ENCODE data around the gene ITIH5. TPM values are rescaled to one million over a fixed set of nuclear protein-coding genes. Genes with fewer than 3 reads are reported as not detected.
"Not testable (repeated sequence)": the region's sequence is repeated elsewhere in the genome, so short reads cannot be mapped to it uniquely, and the experiment has no call there.

Gene ITIH5
- total RNA-seq (1.2 TPM), polyA plus RNA-seq (1.8 TPM)
- long read RNA-seq, donor 1: 0 reads
- long read RNA-seq, donor 2: 0 reads
- long read RNA-seq, donor 3: 0 reads
- long read RNA-seq, donor 4: 0 reads
- long read RNA-seq, donor 5: 0 reads
- long read RNA-seq, donor 6: 0 reads
- long read RNA-seq, donor 7: 0 reads
- long read RNA-seq, donor 8, full-length matches to known transcripts: 1 of 1 reads
- long read RNA-seq, donor 8, partial matches to known transcripts: 0 of 1 reads
- long read RNA-seq, donor 8, other reads (novel, unspliced or antisense): 0 of 1 reads
- long read RNA-seq, donor 9: 0 reads
- long read RNA-seq, donor 10: 0 reads

- H3K4me1 ChIP-seq (ENCODE audit: control insufficient read depth in 2 of 2, insufficient read depth in 2 of 2, low read length in 2 of 2): peaks cover 4 to 8% of the 10 kb centered on the region in 2 donors
- H3K27ac ChIP-seq (ENCODE audit: low read depth in 1 of 2, low read length in 1 of 2): no peak within 1 kb of the TSS
- H3K36me3 ChIP-seq (ENCODE audit: control insufficient read depth in 2 of 2, insufficient read depth in 2 of 2, low read length in 1 of 2): no peaks in the 10 kb centered on the region
- no peaks in the 10 kb centered on the region for H3K9me3 ChIP-seq (ENCODE audit: control insufficient read depth in 2 of 2, insufficient read depth in 1 of 2, low read length in 1 of 2)
- 2% methylated on average over 54 of the region's 54 CpGs for WGBS
- no peak for DNase-seq (ENCODE audit: low read depth in 6 of 9, low spot score in 9 of 9)
- peaks cover 36 to 90% of the 10 kb centered on the region in 2 donors for H3K27me3 ChIP-seq (ENCODE audit: control insufficient read depth in 2 of 2, insufficient read depth in 1 of 2, low read length in 1 of 2)
- peak within 1 kb of the TSS in 1 of 2 donors; percentile 41 for H3K4me3 ChIP-seq (ENCODE audit: low read length in 2 of 2)
Observed at GRCh38 chr10:7666253-7667023, at the start of gene ITIH5. ITIH5 (minus strand) TSS chr10:7666966; CDS start chr10:7666892, 74 bp downstream.

DNA sequence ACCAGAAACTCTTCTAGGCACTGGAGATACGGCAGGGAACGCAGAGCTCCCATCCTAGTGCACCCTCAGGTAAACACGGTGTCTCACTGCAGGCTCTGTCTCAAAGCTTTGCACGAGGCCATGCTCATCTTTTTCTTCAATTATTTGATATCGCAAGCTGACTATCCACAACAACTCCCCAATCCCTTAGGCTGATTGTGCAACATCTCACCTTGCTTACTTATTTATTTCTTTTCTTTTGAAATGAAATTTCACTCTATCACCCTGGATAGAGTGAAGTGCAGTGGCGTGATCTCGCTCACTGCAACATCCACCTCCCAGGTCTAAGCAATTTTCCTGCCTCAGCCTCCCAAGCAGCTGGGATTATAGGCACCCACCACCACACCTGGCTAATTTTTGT, 48.7 kb upstream of the ITIH5 start:
- Histone ChIP-seq H3K27me3 (ENCODE audit: control insufficient read depth in 2 of 2, insufficient read depth in 1 of 2, low read length in 1 of 2) (no peaks in the 10 kb centered on the region), H3K4me3 (ENCODE audit: low read length in 2 of 2) (no peak overlapping the region), H3K9me3 (ENCODE audit: control insufficient read depth in 2 of 2, insufficient read depth in 1 of 2, low read length in 1 of 2) (no peaks in the 10 kb centered on the region), H3K4me1 (ENCODE audit: control insufficient read depth in 2 of 2, insufficient read depth in 2 of 2, low read length in 2 of 2) (no peaks in the 10 kb centered on the region), H3K36me3 (ENCODE audit: control insufficient read depth in 2 of 2, insufficient read depth in 2 of 2, low read length in 1 of 2) (no peaks in the 10 kb centered on the region), H3K27ac (ENCODE audit: low read depth in 1 of 2, low read length in 1 of 2) (no peak overlapping the region)
- WGBS: 98% methylated on average over 7 of the region's 7 CpGs
- no peak for DNase-seq (ENCODE audit: low read depth in 6 of 9, low spot score in 9 of 9)

DNA sequence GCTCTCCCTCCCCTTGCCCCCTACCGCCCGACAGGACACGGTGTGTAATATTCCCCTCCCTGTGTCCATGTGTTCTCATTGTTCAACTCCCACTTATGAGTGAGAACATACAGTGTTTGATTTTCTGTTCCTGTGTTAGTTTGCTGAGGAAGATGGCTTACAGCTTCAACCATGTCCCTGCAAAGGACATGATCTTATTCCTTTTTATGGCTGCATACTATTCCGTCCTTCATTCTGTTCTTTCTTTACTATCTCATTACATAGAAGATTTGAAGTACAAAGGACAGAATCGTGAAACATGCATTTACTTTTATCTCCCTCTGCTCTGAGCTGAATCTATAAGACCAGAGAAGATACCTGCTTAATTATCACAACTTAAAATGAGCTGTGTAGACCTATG, 44.3 kb upstream of the ITIH5 start:
- H3K4me3 ChIP-seq (ENCODE audit: low read length in 2 of 2); H3K4me1 ChIP-seq (ENCODE audit: control insufficient read depth in 2 of 2, insufficient read depth in 2 of 2, low read length in 2 of 2); H3K9me3 ChIP-seq (ENCODE audit: control insufficient read depth in 2 of 2, insufficient read depth in 1 of 2, low read length in 1 of 2); DNase-seq (ENCODE audit: low read depth in 6 of 9, low spot score in 9 of 9); H3K36me3 ChIP-seq (ENCODE audit: control insufficient read depth in 2 of 2, insufficient read depth in 2 of 2, low read length in 1 of 2); H3K27me3 ChIP-seq (ENCODE audit: control insufficient read depth in 2 of 2, insufficient read depth in 1 of 2, low read length in 1 of 2); H3K27ac ChIP-seq (ENCODE audit: low read depth in 1 of 2, low read length in 1 of 2): not testable (repeated sequence)
- 94% methylated on average over 5 of the region's 5 CpGs for WGBS

DNA sequence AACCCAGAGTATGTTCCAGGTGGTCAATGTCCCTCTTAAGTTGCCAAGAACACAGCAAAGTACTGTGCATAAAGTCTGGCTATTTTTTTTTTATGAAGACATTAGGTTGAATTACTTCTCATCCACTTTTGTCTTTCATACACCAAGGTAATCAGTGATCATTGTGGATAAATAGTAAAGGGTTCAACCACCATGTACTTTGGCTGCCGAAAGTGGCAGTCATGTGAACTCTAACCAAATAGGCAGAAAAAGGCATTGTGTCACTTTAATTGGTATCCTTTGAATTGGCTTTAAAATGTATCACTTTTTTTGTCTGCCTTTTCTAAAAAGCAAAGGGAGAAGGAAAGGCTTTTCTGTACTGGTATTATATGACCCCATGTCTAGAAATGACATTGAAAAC, 43.7 kb upstream of the ITIH5 start:
- Histone ChIP-seq H3K4me3 (ENCODE audit: low read length in 2 of 2) (no peak overlapping the region), H3K9me3 (ENCODE audit: control insufficient read depth in 2 of 2, insufficient read depth in 1 of 2, low read length in 1 of 2) (no peaks in the 10 kb centered on the region), H3K36me3 (ENCODE audit: control insufficient read depth in 2 of 2, insufficient read depth in 2 of 2, low read length in 1 of 2) (no peaks in the 10 kb centered on the region), H3K27me3 (ENCODE audit: control insufficient read depth in 2 of 2, insufficient read depth in 1 of 2, low read length in 1 of 2) (no peaks in the 10 kb centered on the region), H3K27ac (ENCODE audit: low read depth in 1 of 2, low read length in 1 of 2) (no peak overlapping the region), H3K4me1 (ENCODE audit: control insufficient read depth in 2 of 2, insufficient read depth in 2 of 2, low read length in 2 of 2) (no peaks in the 10 kb centered on the region)
- WGBS: 100% methylated on average over 1 of the region's 1 CpG
- DNase-seq (ENCODE audit: low read depth in 6 of 9, low spot score in 9 of 9): no peak

DNA sequence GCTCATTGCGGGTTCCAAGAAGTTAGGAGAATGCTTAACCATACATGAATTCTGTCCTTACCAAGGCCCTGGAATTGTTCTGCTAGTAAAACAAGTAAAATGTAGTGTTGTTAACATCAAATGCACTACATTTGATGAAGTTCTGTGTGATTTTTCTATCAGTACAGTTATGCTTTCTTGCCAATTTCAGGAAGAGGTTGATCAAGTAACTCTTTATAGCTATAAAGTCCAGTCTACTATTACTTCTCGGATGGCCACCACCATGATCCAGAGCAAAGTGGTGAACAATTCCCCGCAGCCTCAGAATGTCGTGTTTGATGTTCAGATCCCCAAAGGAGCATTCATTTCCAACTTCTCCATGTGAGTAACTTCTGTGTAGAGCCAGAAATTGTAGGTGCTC, 42.1 kb upstream of the ITIH5 start:
- H3K36me3 ChIP-seq (ENCODE audit: control insufficient read depth in 2 of 2, insufficient read depth in 2 of 2, low read length in 1 of 2): no peaks in the 10 kb centered on the region
- 97% methylated on average over 4 of the region's 4 CpGs for WGBS
- no peak overlapping the region for H3K27ac ChIP-seq (ENCODE audit: low read depth in 1 of 2, low read length in 1 of 2)
- DNase-seq (ENCODE audit: low read depth in 6 of 9, low spot score in 9 of 9): no peak
- no peak overlapping the region for H3K4me3 ChIP-seq (ENCODE audit: low read length in 2 of 2)
- H3K4me1 ChIP-seq (ENCODE audit: control insufficient read depth in 2 of 2, insufficient read depth in 2 of 2, low read length in 2 of 2): no peaks in the 10 kb centered on the region
- no peaks in the 10 kb centered on the region for H3K9me3 ChIP-seq (ENCODE audit: control insufficient read depth in 2 of 2, insufficient read depth in 1 of 2, low read length in 1 of 2)
- H3K27me3 ChIP-seq (ENCODE audit: control insufficient read depth in 2 of 2, insufficient read depth in 1 of 2, low read length in 1 of 2): peaks cover 0 to 3% of the 10 kb centered on the region in 2 donors

DNA sequence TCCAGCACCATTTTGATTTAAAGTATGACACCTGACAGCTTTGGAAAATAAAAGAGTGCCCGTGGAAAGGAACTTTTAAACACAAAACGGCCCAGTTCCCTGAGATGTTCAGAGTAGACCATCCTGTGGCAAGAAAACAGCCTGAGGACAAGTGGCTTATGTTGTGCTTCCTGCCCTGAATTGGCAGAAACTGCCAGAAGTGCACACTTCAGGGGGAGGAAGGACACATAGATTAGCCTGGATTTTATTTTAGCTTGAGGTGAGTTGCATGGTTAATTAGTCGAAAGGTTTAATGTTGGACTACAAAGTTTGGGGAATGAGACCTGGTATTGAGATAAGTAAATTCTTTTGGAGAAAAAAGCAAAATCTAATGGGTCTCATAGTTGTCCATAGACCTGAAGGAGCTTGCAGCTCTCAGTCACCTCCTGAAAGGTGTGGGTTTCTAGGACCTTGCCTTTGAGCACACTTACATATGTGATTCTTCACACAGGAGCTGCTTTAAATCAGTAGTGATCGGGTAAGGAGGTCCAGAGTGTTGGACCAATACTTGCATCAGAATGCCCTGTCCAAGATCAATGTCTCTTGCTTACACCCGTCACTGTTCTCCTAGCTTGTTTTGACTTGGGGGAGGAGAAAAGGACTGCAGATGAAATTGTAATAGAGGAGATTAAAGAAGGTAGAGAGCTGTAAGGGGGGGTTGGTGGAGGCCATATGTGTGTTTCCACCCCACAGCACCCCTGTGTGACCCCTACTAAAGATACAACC, 41.3 kb upstream of the ITIH5 start:
- no peak overlapping the region for H3K27ac ChIP-seq (ENCODE audit: low read depth in 1 of 2, low read length in 1 of 2)
- no peaks in the 10 kb centered on the region for H3K9me3 ChIP-seq (ENCODE audit: control insufficient read depth in 2 of 2, insufficient read depth in 1 of 2, low read length in 1 of 2)
- no peaks in the 10 kb centered on the region for H3K36me3 ChIP-seq (ENCODE audit: control insufficient read depth in 2 of 2, insufficient read depth in 2 of 2, low read length in 1 of 2)
- no peak for DNase-seq (ENCODE audit: low read depth in 6 of 9, low spot score in 9 of 9)
- H3K4me1 ChIP-seq (ENCODE audit: control insufficient read depth in 2 of 2, insufficient read depth in 2 of 2, low read length in 2 of 2): no peaks in the 10 kb centered on the region
- 94% methylated on average over 5 of the region's 5 CpGs for WGBS
- peaks cover 0 to 3% of the 10 kb centered on the region in 2 donors for H3K27me3 ChIP-seq (ENCODE audit: control insufficient read depth in 2 of 2, insufficient read depth in 1 of 2, low read length in 1 of 2)
- H3K4me3 ChIP-seq (ENCODE audit: low read length in 2 of 2): no peak overlapping the region

GRCh38 chr10:7707102-7707501, 40.3 kb upstream of the ITIH5 start:
- Histone ChIP-seq H3K36me3 (ENCODE audit: control insufficient read depth in 2 of 2, insufficient read depth in 2 of 2, low read length in 1 of 2) (no peaks in the 10 kb centered on the region), H3K9me3 (ENCODE audit: control insufficient read depth in 2 of 2, insufficient read depth in 1 of 2, low read length in 1 of 2) (no peaks in the 10 kb centered on the region), H3K4me3 (ENCODE audit: low read length in 2 of 2) (no peak overlapping the region), H3K27me3 (ENCODE audit: control insufficient read depth in 2 of 2, insufficient read depth in 1 of 2, low read length in 1 of 2) (peaks cover 0 to 3% of the 10 kb centered on the region in 2 donors), H3K4me1 (ENCODE audit: control insufficient read depth in 2 of 2, insufficient read depth in 2 of 2, low read length in 2 of 2) (no peaks in the 10 kb centered on the region), H3K27ac (ENCODE audit: low read depth in 1 of 2, low read length in 1 of 2) (no peak overlapping the region)
- WGBS: 96% methylated on average over 4 of the region's 4 CpGs
- DNase-seq (ENCODE audit: low read depth in 6 of 9, low spot score in 9 of 9): no peak

- Histone ChIP-seq H3K36me3 (ENCODE audit: control insufficient read depth in 2 of 2, insufficient read depth in 2 of 2, low read length in 1 of 2) (no peaks in the 10 kb centered on the region), H3K4me3 (ENCODE audit: low read length in 2 of 2) (no peak overlapping the region), H3K27ac (ENCODE audit: low read depth in 1 of 2, low read length in 1 of 2) (no peak overlapping the region), H3K4me1 (ENCODE audit: control insufficient read depth in 2 of 2, insufficient read depth in 2 of 2, low read length in 2 of 2) (no peaks in the 10 kb centered on the region), H3K27me3 (ENCODE audit: control insufficient read depth in 2 of 2, insufficient read depth in 1 of 2, low read length in 1 of 2) (peaks cover 0 to 3% of the 10 kb centered on the region in 2 donors), H3K9me3 (ENCODE audit: control insufficient read depth in 2 of 2, insufficient read depth in 1 of 2, low read length in 1 of 2) (no peaks in the 10 kb centered on the region)
- 95% methylated on average over 4 of the region's 4 CpGs for WGBS
- no peak for DNase-seq (ENCODE audit: low read depth in 6 of 9, low spot score in 9 of 9)
Observed at GRCh38 chr10:7706534-7707073, 39.8 kb upstream of the ITIH5 start.

All from thymus (tissue), 14 donors.